T-helper 9 cell (primary cell): Measurements from ENCODE around the gene TRABD2A.

ENCODE experiments used
- DNase-seq: peaks from one replicate; pipeline ENCODE4 v3.0.0-alpha.2; 2020

TRABD2A gene

GRCh38 chr2:84847326-84848050 is 33.4 kb downstream of the TRABD2A start:
- no peak for DNase-seq

DNA sequence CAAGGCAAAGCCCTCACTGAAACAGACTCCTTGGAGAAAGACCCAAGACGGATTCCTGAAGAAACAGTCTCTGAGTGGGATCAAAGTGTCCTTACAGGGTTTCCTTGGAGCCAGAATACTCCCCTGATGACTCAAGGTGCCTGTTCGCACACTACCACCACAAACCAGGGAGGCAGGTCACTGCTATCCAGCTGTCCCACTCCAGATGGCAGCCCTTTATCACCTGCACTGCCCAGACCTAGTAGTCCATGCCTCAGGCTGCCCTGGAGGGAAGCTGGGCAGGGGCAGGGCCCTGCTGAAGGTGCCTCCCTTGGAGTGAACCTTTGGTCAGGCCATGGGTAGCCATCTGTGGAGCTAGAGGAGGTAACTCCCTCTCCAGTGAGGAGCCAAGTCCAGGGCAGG is 34.1 kb downstream of the TRABD2A start:
- no peak for DNase-seq

- DNase-seq = no peak
Observed at GRCh38 chr2:84846041-84846663, 34.7 kb downstream of the TRABD2A start.

DNA sequence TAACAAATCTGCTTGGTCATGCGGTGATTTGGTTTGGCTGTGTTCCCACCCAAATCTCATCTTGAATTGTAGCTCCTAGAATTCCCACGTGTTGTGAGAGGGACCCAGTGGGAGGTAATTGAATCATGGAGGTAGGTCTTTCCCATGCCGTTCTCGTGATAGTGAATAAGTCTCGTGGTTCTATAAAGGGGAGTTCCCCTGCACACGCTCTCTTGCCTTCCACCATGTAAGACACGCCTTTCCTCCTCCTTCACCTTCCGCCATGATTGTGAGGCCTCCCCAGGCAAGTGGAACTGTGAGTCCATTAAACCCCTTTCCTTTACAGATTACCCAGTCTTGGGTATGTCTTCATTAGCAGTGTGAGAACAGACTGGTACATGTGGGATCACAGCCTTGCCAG is 36.7 kb downstream of the TRABD2A start:
- no peak for DNase-seq

DNA sequence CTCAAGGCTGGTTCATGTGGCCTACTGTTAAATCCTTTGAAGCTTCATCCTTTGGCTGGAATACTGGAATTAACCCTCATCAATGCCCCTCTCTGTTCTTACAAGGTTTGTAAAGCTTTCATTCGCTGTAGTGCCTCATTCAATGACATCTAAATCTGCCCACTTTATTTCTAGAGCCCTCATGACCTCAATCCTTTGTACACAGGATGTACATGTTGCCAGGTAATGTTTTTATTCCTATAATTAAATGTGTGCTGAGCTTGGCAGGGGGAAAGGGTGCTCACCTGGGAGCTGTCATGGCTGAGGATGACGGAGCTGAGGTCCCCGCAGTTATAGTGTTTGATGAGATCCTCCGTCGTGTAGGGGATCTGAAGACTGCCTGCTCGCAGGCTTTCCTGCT is 39.3 kb downstream of the TRABD2A start:
- no peak for DNase-seq

DNA sequence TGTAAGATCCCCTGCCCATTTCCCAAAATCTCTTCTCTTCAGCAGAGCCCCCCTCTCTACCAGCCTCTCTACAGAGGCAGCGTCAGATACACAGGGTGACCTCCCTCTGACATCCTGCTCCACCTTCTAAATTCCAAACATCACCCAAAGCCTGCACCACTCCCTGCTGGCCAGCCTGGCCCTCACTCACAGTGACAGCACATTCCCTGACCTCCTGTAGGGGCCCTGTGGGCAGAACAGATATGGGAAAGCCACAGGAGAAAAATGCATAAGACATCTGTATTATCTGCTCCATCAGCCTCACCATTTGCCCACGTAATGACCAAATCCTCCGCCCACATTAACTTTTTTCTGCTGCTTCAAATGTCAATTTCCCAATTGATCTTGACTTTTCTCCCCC is 40.6 kb downstream of the TRABD2A start:
- DNase-seq = no peak

DNA sequence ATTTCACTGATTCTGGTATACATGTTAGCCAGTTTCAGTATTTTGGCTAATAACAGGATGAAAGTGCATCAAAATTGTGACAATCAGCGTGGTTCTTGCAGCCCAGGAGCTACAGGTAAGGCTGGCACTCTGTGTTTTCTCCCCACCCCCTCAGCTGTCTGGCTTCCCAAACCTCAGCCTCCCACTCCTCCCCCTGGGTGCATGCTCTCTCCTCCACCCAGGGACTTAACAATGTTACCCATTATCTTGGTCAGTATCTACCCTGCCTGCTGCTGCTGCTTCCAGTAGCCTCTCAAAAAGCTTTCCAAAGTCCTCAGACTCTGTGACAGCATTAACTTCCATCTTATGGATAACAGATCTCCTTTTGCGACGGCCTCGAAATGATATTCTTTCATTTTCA is 41.0 kb downstream of the TRABD2A start:
- no peak for DNase-seq

- no peak for DNase-seq
Observed at GRCh38 chr2:84838434-84839145, 42.3 kb downstream of the TRABD2A start.

- DNase-seq = no peak
Observed at GRCh38 chr2:84836215-84836614, 44.7 kb downstream of the TRABD2A start.

DNA sequence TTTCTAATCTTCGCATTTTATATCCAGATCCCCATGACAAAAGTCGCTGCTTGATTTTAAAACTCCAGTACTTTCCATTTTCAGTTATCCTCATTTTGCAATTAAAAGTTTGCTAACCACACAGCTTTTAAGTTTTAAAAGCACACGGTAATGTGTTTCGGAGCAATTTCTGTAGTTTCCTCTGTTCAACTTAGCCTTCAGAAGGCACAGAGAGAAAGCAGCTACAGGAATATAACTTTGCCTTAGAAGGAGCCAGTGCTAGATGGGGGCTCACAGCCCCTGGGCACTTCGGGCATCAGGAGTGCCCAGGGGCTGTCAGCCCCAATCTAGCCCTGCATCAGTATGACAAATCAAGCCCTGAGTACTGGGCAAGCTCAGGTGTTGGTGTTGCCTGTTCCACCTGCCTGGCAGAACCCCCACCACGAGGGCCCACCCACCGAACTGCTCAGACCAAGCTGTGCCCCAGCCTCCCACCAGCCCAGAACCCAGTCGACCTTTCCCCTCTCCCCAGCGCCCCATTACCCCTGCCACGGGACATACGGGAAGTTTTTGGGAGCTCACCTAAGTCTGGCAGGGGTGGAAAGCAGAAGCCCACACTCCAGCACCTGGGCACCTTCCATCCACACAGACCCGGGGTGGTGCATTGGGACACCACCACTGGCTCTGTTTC is 47.3 kb downstream of the TRABD2A start:
- DNase-seq = no peak

- DNase-seq = no peak
Observed at GRCh38 chr2:84832772-84833461, 48.0 kb downstream of the TRABD2A start.

DNA sequence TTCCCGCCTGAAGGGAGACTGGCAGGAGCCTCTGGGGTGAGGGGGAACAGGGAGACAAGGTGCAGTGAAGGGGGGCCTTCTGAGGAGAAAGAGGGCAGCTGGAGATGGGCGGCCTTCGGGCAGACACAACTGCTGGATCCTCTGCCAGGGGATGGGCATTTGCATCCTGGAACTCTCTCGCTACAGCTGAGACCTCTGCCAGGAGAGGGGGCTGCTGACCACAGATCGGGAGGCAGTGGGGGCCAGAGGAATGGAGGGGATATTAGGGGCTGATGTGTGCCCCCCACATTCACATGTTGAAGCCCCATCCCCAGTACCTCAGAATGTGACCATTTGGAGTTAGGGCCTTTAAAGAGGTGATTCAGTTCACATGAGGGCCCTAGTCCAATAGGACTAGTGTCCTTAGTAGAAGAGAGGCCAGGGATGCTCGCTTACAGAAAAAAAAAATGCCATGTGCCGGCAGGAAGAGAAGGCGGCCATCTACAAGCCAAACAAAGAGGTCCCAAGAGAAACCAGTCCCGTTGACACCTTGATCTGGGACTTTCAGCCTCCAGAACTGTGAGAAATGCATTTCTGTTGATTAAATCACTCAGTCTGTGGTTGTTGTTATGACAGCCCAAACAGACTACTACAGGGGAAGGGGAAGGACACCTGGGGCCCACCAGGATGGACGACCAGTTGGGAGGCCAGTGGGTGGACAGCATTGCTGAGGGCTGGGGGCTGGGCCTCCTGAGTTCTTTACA is 50.0 kb downstream of the TRABD2A start:
- no peak for DNase-seq

DNA sequence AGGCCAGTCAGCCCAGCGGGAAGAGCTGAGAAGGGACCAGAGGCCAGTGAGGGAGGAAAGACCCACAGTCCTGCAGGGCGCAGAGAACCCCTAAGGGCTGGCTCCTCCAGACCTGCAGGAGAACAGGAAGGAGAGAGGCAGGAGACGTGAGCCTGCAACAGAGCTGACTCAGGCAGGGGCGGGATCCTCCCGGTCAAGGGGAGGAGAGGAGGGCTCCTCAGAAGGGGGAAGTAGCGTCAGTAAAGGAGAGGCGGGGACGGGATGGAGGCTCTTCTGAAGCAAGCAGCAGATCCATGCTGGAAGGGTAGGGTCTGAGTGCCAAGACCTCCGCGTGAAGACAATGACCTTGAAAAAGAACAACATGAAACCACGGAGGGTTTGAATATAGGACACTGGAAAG is 50.8 kb downstream of the TRABD2A start:
- DNase-seq = no peak

DNA sequence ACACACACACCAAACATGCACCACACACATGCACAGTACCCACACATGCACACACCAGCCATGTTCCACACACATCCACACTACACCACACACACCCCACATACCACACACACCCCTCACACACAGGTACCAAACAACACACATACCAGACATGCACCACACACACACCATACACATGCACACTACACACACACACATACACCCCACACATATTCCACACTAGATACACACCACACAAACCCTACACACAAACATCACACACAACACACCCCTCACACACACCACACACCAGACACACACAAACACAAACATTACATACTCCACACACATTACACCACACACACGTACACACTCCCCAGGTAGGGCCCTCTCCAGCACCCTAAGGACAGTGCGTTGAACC is 51.2 kb downstream of the TRABD2A start:
- no peak for DNase-seq

- no peak for DNase-seq
Observed at GRCh38 chr2:84827978-84828575, 52.8 kb downstream of the TRABD2A start.

DNA sequence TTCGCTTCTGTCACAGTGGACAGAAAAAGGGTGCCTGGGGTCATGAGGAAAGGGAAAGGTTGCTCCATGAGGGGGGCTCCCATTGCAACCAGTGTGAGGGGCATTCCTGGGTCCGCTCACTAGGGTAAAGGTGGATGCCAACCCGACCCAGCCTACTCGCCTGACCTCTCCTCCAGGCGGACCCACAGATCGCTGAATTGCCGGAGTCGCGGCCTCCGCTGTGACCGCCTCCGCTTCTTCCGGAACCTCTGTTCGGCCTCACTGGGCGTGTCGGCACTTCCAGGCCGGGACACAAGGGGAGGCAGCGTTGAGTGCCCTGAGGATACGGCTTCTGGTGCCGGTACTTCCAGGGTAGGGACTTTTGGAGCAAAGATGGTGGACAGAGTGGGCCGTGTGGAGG is 57.1 kb downstream of the TRABD2A start:
- no peak for DNase-seq

- no peak for DNase-seq
Observed at GRCh38 chr2:84823229-84823628, 57.7 kb downstream of the TRABD2A start.

DNA sequence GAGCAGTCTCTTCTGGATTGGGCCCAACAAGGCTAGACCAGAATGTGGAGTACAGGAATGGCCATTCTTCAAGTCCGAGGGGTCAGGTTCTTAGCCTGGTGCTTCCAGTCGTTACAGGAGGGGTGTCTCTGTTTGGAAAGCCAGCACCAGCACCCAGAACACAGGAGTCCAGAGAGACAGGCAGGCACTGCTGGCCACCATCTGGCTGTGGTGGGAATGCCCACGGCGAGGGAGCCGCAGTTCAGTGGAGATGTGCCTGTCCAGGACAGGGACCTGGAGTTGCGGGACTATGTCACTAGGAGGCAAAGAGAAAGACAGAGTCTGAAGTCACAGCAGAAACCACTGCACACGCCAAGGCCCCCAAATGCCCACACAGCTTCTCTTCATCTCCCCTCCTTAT is 59.1 kb downstream of the TRABD2A start:
- no peak for DNase-seq

- DNase-seq = no peak
Observed at GRCh38 chr2:84817239-84817655, 63.6 kb downstream of the TRABD2A start.

DNA sequence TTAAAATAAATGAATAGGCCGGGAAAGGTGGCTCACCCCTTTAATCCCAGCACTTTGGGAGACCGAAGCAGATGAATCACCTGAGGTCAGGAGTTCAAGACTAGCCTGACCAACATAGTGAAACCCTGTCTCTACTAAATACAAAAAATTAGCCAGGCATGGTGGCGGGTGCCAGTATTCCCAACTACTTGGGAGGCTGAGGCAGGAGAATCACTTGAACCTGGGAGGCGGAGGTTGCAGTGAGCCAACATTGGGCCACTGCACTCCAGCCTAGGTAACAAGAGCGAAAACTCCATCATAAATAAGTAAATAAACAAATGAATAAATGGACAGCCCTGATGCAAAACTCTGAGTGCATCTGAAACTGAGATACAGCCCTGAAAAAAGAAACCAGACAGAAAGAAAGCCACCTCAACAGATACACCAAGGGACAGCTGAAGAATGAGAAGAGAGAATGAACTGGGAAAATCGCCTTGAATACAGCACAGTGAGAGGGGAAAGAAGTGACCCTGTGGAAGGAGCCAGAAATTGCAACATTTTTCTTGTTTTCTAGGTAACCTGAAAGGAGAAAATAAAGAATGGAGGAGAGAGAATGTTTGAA is 64.4 kb downstream of the TRABD2A start:
- DNase-seq = no peak

- DNase-seq = no peak
Observed at GRCh38 chr2:84815146-84815545, 65.7 kb downstream of the TRABD2A start.
